PFSK-1 (cell line): ENCODE results near the gene IGFALS.

Source experiments
- FOXP2 ChIP-seq: optimal IDR thresholded peaks from 2 replicates; pipeline ENCODE3; 2011; ENCODE audit warnings: borderline replicate concordance, control low read depth, inconsistent platforms; ENCODE audit not compliant: insufficient read depth; ENCODE audit errors: extremely low read length, extremely low read depth
- POLR2AphosphoS5 ChIP-seq: IDR thresholded peaks from 2 replicates; pipeline ENCODE4 v1.6.1; 2012; ENCODE audit warnings: low read depth, mild to moderate bottlenecking, control low read depth, low read length, moderate library complexity
- SIN3A ChIP-seq: IDR thresholded peaks from 2 replicates; pipeline ENCODE4 v1.6.1; 2012; ENCODE audit warnings: mild to moderate bottlenecking, low read length, moderate library complexity, borderline replicate concordance; ENCODE audit not compliant: insufficient read depth
- TAF1 ChIP-seq: IDR thresholded peaks from 2 replicates; pipeline ENCODE4 v1.6.1; 2012; ENCODE audit warnings: low read length, control low read depth, borderline replicate concordance; ENCODE audit not compliant: insufficient read depth
- TF ChIP-seq, protein P1 (sequence below), 2 experiments: IDR thresholded peaks; 2 replicates each; pipeline versions ENCODE4 v1.6.1 to v1.8.0; 2011 to 2012; ENCODE audit warnings: low read depth in 2 of 2, low read length in 2 of 2, control low read depth in 1 of 2, inconsistent platforms in 1 of 2, mild to moderate bottlenecking in 1 of 2, moderate library complexity in 1 of 2; ENCODE audit not compliant: insufficient read depth in 1 of 2

Gene IGFALS

DNA sequence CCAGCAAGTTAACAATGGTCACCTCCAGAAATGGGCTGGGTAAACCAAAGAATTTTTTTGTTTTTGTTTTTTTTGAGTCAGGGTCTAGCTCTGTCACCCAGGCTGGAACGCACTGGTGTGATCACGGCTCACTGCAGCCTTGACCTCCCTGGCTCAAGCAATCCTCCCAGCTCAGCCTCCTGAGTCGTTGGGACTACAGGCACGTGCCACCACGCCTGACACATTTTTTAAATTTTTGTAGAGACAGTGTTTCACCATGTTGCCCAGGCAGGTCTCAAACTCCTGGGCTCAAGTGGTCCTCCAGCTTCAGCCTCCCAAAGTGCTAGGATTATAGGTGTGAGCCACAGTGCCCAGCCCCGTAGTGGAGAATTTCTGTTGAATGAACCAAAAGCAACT is 12.8 kb downstream of the IGFALS start:
- TF ChIP-seq, protein P1, sequence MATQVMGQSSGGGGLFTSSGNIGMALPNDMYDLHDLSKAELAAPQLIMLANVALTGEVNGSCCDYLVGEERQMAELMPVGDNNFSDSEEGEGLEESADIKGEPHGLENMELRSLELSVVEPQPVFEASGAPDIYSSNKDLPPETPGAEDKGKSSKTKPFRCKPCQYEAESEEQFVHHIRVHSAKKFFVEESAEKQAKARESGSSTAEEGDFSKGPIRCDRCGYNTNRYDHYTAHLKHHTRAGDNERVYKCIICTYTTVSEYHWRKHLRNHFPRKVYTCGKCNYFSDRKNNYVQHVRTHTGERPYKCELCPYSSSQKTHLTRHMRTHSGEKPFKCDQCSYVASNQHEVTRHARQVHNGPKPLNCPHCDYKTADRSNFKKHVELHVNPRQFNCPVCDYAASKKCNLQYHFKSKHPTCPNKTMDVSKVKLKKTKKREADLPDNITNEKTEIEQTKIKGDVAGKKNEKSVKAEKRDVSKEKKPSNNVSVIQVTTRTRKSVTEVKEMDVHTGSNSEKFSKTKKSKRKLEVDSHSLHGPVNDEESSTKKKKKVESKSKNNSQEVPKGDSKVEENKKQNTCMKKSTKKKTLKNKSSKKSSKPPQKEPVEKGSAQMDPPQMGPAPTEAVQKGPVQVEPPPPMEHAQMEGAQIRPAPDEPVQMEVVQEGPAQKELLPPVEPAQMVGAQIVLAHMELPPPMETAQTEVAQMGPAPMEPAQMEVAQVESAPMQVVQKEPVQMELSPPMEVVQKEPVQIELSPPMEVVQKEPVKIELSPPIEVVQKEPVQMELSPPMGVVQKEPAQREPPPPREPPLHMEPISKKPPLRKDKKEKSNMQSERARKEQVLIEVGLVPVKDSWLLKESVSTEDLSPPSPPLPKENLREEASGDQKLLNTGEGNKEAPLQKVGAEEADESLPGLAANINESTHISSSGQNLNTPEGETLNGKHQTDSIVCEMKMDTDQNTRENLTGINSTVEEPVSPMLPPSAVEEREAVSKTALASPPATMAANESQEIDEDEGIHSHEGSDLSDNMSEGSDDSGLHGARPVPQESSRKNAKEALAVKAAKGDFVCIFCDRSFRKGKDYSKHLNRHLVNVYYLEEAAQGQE (IDR thresholded peaks at IDR 0.05; ENCODE audit: insufficient read depth in 1 of 2, low read depth in 2 of 2, low read length in 2 of 2) = no peak
- TF ChIP-seq FOXP2 (no peak), TAF1 (no peak), POLR2AphosphoS5 (no peak), SIN3A (no peak)

DNA sequence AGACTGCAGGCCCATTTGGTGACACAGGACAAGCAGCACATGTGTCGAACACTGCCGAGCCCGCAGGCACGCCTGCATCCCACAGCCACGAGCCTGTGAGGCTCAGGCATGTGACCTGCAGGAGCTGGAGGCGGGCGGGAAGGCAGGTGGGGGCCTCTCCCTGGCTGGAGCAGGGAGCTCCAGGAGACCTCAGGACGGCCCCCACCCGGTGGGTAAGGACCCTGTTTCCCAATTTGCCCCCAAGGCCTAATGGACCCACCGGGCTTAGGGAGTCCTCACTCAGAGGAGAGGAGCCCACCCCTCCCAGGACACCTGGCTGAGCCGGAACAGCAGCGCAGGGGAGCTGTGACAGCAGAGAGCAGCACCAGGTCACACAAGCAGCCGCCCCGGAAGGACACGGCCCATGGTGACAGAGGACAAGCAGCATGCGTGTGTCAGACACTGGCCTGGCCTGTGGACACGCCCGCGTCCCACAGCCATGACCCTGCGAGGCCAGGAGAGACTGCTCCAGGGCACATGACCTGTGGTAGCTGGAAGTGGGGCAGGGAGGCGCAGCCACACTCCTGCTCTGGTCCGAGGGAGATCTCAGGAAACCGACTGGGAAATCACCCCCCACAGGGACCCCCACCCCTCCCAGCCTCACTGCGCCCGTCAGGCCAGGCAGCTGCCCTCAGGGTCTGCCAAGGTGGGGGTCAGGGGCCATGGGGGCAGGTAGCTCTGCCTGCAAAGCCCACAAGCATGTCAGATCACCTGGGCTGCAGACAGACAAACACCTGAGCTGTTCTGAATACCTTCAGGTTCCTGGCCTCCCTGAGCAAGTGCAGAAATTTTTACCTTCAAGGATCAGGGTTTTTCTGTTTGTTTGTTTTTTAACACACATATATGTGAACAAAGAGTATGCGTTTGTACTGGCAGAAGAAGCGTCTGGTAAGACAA is 13.5 kb downstream of the IGFALS start:
- 0 out of 2 replicates have a peak, but pooled peaks have one; percentile 17 for TF ChIP-seq POLR2AphosphoS5
- no peak for TF ChIP-seq TAF1

DNA sequence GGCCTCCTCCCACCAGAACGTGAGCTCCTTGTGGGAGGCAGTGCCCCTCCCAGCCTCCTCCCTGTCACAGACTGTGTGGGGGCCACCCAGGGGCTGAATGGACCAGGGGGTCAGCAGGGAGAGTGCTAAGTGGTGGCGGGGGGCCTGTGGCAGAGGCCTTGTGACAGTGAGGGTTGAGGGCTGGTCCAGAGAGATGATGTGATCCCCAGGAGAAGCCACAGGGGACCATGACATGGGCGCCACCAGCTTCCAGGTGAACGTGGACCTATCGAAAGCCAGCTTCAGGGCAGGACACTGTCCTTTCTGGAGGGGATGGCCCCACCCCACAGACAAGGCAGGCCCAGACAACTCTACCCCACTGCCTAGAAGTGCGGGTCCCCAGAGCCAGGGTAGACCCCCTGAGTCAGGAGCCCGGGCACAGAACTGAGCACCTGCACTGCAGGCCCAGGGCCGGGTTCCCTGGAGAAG is 14.2 kb downstream of the IGFALS start:
- TF ChIP-seq FOXP2 (no peak), TAF1 (no peak), POLR2AphosphoS5 (peak; percentile 8; the same call in 1 of the 2 replicates)

DNA sequence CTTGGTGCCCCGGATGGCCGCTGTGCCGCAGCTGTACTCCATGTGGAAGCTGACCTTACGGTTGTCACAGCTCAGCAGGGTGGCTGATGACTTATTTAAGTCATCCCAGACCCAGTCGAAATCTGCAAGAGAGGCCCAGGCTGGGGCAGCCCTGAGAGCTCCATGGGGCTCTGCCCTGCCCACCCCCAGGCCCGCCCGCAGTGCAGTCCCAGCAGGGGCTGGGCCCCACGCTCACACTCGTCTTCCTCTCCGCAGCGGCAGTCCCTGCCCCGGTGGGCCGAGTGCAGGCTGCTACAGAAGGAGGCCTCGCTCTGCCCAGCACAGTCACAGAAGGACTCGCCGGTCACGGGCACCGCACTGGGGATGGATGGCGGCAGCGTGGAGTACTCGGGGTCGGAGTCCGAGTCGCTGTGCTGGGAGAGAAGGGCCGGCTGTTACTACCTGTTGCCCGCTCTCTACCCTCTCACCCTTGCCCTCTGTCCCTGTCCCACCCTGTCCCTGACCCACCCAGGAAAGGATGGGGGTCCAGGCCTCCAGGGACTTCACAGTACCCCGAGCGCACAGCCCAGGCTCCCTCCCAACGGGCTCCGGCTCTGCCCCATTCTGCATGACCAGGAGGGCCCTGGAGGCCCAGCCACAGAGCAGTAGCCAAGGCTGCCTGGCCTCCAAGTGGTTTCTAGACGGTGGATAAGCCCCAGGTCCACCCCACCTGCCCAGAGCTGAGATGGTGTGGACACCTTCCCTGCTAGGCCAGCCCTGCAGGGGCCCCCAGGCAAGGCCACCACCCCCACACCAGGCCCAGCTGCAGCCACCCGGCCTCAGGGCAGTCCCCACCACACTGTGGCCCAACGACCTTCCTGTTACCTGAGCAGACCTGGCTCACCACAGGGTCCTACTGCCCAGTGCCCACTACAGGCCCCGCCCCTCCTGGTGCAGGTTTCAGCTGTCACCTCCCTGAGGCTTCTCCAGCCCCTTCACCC is 15.0 kb downstream of the IGFALS start:
- TF ChIP-seq SIN3A = no peak
- no peak for TF ChIP-seq TAF1
- TF ChIP-seq FOXP2 = no peak
- TF ChIP-seq, protein P1 (IDR thresholded peaks at IDR 0.05; ENCODE audit: insufficient read depth in 1 of 2, low read depth in 2 of 2, low read length in 2 of 2) = no peak
- TF ChIP-seq POLR2AphosphoS5 = no peak

DNA sequence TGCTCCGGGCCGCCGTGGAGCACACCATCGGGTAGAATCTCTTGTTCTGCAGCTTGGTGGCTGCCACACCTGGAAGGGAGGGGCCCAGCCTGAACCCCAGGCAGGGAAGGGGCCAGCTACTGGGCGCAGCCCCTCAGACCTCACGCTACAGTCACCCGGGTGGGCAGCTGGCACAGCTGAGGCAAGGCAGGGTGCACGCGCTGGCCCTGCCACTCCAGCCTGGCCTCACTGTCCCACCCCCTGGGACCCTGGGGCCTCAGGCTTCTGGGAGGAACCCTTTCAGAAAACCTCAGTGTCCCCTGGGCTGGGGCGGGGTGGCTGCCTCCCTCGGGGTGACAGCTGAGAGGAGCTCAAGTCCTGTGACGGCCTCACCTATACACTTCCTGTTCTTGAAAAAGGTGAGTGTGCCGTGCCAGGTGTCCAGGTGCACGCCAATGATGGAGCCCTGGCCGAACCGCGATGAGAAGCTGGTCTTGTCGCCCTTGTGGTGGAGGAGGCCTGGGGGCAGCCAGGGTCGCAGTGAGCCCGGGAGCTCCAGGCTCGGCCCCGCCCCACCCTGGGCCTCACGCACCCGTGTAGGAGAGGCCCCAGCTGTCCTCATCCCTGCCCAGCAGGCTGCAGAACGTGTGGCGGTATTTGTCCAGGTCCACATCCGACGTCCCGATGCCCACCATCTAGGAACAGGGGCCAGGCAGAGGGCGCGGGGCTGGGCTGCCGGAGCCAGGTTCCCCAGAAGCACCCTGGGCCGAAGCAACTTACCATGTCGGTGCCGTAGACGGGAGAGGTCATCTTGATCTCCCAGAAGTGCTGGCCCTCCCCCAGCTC is 15.9 kb downstream of the IGFALS start:
- no peak for TF ChIP-seq SIN3A
- TF ChIP-seq, protein P1 (IDR thresholded peaks at IDR 0.05; ENCODE audit: insufficient read depth in 1 of 2, low read depth in 2 of 2, low read length in 2 of 2) = no peak
- TF ChIP-seq POLR2AphosphoS5 = no peak; the same call in 1 of the 2 replicates
- no peak for TF ChIP-seq FOXP2
- TF ChIP-seq TAF1 = no peak
